GM18502 (cell line): ENCODE data around the gene BTAF1.

ENCODE experiments used
- ATAC-seq: cut with Tn5 transposase; IDR thresholded peaks from one replicate; pipeline ENCODE4 v1.9.1; 2021; ENCODE audit warnings: mild to moderate bottlenecking; ENCODE audit not compliant: unreplicated experiment, poor library complexity

Gene BTAF1

GRCh38 chr10:92038949-92039348, 115.4 kb downstream of the BTAF1 start:
- no peak for ATAC-seq

GRCh38 chr10:92042541-92042940, 119.0 kb downstream of the BTAF1 start:
- ATAC-seq: no peak

GRCh38 chr10:92045641-92046106, 122.1 kb downstream of the BTAF1 start:
- ATAC-seq: no peak

- no peak for ATAC-seq
Measured at GRCh38 chr10:92047215-92047614, 123.6 kb downstream of the BTAF1 start.

GRCh38 chr10:92052088-92052487, 128.5 kb downstream of the BTAF1 start:
- no peak for ATAC-seq

GRCh38 chr10:92052741-92053140, 129.2 kb downstream of the BTAF1 start:
- no peak for ATAC-seq

GRCh38 chr10:92054807-92055206, 131.2 kb downstream of the BTAF1 start:
- ATAC-seq: no peak

GRCh38 chr10:92062273-92062672, 138.7 kb downstream of the BTAF1 start:
- no peak for ATAC-seq

- ATAC-seq: no peak
Measured at GRCh38 chr10:92064506-92064905, 140.9 kb downstream of the BTAF1 start.

GRCh38 chr10:92066386-92066785, 142.8 kb downstream of the BTAF1 start:
- no peak for ATAC-seq

- no peak for ATAC-seq
Measured at GRCh38 chr10:92068900-92069299, 145.3 kb downstream of the BTAF1 start.

GRCh38 chr10:92074126-92074887, 150.7 kb downstream of the BTAF1 start:
- no peak for ATAC-seq

- ATAC-seq: no peak
Measured at GRCh38 chr10:92075829-92076228, 152.3 kb downstream of the BTAF1 start.

- no peak for ATAC-seq
Measured at GRCh38 chr10:92076722-92077121, 153.2 kb downstream of the BTAF1 start.

GRCh38 chr10:92079003-92079402, 155.4 kb downstream of the BTAF1 start:
- no peak for ATAC-seq
